Hepatocyte (in vitro differentiated cells): ENCODE measurements around the gene NBAS.

Experiments used
- EZH2phosphoT487 ChIP-seq: fragments of 200-600 bp; sonication (generic); IDR thresholded peaks from one replicate; pipeline ENCODE4 v1.6.1; 2018; ENCODE audit warnings: antibody characterized with exemption, mild to moderate bottlenecking, low read depth, moderate library complexity; ENCODE audit not compliant: unreplicated experiment, severe bottlenecking
- TF ChIP-seq, protein P1 (sequence below): fragments of 200-600 bp; sonication (generic); IDR thresholded peaks from 2 replicates; pipeline ENCODE4 v1.5.1; 2016; ENCODE audit warnings: antibody characterized with exemption, mild to moderate bottlenecking; ENCODE audit not compliant: poor library complexity

DNA sequence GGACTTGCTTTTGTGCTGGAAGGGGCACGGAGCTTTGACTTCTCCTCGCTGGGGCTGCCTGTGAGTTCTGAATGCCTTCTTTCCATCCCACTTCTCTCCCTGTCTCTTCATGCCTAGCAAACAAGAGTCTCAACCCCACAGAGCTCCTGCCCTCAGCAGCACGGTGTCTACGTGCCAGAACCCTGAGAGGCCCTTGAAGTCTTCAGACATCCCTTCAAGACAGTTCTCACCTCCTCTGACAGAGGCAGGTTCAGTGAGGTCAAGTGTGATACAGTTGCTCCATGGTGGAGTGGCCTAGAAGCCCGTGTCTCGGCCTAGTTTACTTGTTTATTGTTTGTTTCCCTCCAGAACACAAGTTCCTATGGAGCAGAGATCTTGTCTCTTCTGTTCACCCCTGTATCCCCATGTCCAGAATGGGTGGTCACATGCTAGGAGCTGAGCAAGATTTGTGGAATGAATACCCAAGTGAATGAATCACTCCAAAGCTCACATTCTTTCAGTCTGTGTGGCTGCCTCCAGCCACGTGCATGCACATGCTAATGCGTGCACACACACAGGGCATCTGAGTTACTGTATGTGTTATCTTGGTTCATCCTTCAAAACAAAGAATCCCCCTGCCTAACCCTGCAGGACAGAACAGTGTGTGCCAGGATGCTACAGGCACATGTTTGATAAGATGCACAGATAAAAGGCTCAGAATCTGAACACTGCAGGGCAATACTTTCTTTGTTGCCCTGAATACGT is 391.6 kb downstream of the NBAS start:
- no peak for TF ChIP-seq EZH2phosphoT487
- TF ChIP-seq, protein P1, sequence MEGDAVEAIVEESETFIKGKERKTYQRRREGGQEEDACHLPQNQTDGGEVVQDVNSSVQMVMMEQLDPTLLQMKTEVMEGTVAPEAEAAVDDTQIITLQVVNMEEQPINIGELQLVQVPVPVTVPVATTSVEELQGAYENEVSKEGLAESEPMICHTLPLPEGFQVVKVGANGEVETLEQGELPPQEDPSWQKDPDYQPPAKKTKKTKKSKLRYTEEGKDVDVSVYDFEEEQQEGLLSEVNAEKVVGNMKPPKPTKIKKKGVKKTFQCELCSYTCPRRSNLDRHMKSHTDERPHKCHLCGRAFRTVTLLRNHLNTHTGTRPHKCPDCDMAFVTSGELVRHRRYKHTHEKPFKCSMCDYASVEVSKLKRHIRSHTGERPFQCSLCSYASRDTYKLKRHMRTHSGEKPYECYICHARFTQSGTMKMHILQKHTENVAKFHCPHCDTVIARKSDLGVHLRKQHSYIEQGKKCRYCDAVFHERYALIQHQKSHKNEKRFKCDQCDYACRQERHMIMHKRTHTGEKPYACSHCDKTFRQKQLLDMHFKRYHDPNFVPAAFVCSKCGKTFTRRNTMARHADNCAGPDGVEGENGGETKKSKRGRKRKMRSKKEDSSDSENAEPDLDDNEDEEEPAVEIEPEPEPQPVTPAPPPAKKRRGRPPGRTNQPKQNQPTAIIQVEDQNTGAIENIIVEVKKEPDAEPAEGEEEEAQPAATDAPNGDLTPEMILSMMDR: no peak
